ENCODE results near the gene SLC9A6. TPM values are rescaled to one million over a fixed set of nuclear protein-coding genes. Genes with fewer than 3 reads are reported as not detected.

SLC9A6 gene
- total RNA-seq, 1 donor: 21.0 TPM

GRCh38 chrX:136046295-136047015 is 61.2 kb downstream of the SLC9A6 start:
- DNase-seq (ENCODE audit: insufficient read length, low spot score, missing footprints): no peak
- no peak overlapping the region for H3K4me3 ChIP-seq (ENCODE audit: insufficient read depth, low read length)
- H4K20me1 ChIP-seq (ENCODE audit: insufficient read depth, low read length): no peaks in the 10 kb centered on the region
- no peak overlapping the region for H2AFZ ChIP-seq (ENCODE audit: low read length)
- H3K4me2 ChIP-seq (ENCODE audit: insufficient read depth, low read length): no peak overlapping the region
- peak overlapping the region; percentile 3 for H3K27ac ChIP-seq (ENCODE audit: low read depth, low read length)
- H3K27me3 ChIP-seq (ENCODE audit: insufficient read depth, low read length): no peaks in the 10 kb centered on the region
- no peaks in the 10 kb centered on the region for H3K79me2 ChIP-seq (ENCODE audit: insufficient read depth, low read length)
- TF ChIP-seq CTCF (IDR thresholded peaks at IDR 0.05; ENCODE audit: extremely low read depth, low read depth, low read length): no peak
- H3K36me3 ChIP-seq (ENCODE audit: insufficient read depth, low read length): no peaks in the 10 kb centered on the region
- H3K9me3 ChIP-seq (ENCODE audit: low read depth, low read length): no peaks in the 10 kb centered on the region
- peaks cover 21% of the 10 kb centered on the region for H3K4me1 ChIP-seq (ENCODE audit: insufficient read depth, low read length)

- Histone ChIP-seq H3K79me2 (ENCODE audit: insufficient read depth, low read length) (no peaks in the 10 kb centered on the region), H3K27me3 (ENCODE audit: insufficient read depth, low read length) (no peaks in the 10 kb centered on the region), H4K20me1 (ENCODE audit: insufficient read depth, low read length) (no peaks in the 10 kb centered on the region), H3K4me1 (ENCODE audit: insufficient read depth, low read length) (peaks cover 21% of the 10 kb centered on the region), H3K4me2 (ENCODE audit: insufficient read depth, low read length) (peak overlapping the region; percentile 43), H2AFZ (ENCODE audit: low read length) (no peak overlapping the region), H3K36me3 (ENCODE audit: insufficient read depth, low read length) (no peaks in the 10 kb centered on the region), H3K4me3 (ENCODE audit: insufficient read depth, low read length) (no peak overlapping the region), H3K27ac (ENCODE audit: low read depth, low read length) (peak overlapping the region; percentile 59), H3K9me3 (ENCODE audit: low read depth, low read length) (no peaks in the 10 kb centered on the region)
- DNase-seq (ENCODE audit: insufficient read length, low spot score, missing footprints): no peak
- TF ChIP-seq CTCF (IDR thresholded peaks at IDR 0.05; ENCODE audit: extremely low read depth, low read depth, low read length): no peak
These were observed 61.9 kb downstream of the SLC9A6 start for GRCh38 chrX:136047016-136047642.

GRCh38 chrX:136047969-136048368 is 62.7 kb downstream of the SLC9A6 start:
- Histone ChIP-seq H3K36me3 (ENCODE audit: insufficient read depth, low read length) (no peaks in the 10 kb centered on the region), H4K20me1 (ENCODE audit: insufficient read depth, low read length) (no peaks in the 10 kb centered on the region), H3K4me1 (ENCODE audit: insufficient read depth, low read length) (peaks cover 21% of the 10 kb centered on the region), H3K4me3 (ENCODE audit: insufficient read depth, low read length) (no peak overlapping the region), H3K27me3 (ENCODE audit: insufficient read depth, low read length) (no peaks in the 10 kb centered on the region), H2AFZ (ENCODE audit: low read length) (no peak overlapping the region), H3K4me2 (ENCODE audit: insufficient read depth, low read length) (peak overlapping the region; percentile 43), H3K79me2 (ENCODE audit: insufficient read depth, low read length) (no peaks in the 10 kb centered on the region), H3K9me3 (ENCODE audit: low read depth, low read length) (no peaks in the 10 kb centered on the region), H3K27ac (ENCODE audit: low read depth, low read length) (peak overlapping the region; percentile 59)
- DNase-seq (ENCODE audit: insufficient read length, low spot score, missing footprints): no peak
- TF ChIP-seq CTCF (IDR thresholded peaks at IDR 0.05; ENCODE audit: extremely low read depth, low read depth, low read length): no peak

GRCh38 chrX:136048446-136048845 is 63.2 kb downstream of the SLC9A6 start:
- Histone ChIP-seq H3K4me1 (ENCODE audit: insufficient read depth, low read length) (peaks cover 21% of the 10 kb centered on the region), H3K27ac (ENCODE audit: low read depth, low read length) (peak overlapping the region; percentile 59), H3K27me3 (ENCODE audit: insufficient read depth, low read length) (no peaks in the 10 kb centered on the region), H4K20me1 (ENCODE audit: insufficient read depth, low read length) (no peaks in the 10 kb centered on the region), H2AFZ (ENCODE audit: low read length) (no peak overlapping the region), H3K4me2 (ENCODE audit: insufficient read depth, low read length) (no peak overlapping the region), H3K79me2 (ENCODE audit: insufficient read depth, low read length) (no peaks in the 10 kb centered on the region), H3K4me3 (ENCODE audit: insufficient read depth, low read length) (no peak overlapping the region), H3K36me3 (ENCODE audit: insufficient read depth, low read length) (no peaks in the 10 kb centered on the region), H3K9me3 (ENCODE audit: low read depth, low read length) (no peaks in the 10 kb centered on the region)
- no peak for TF ChIP-seq CTCF (IDR thresholded peaks at IDR 0.05; ENCODE audit: extremely low read depth, low read depth, low read length)
- DNase-seq (ENCODE audit: insufficient read length, low spot score, missing footprints): no peak

Measured in osteoblast (primary cell).